Pons (tissue), 1 donor: ENCODE data around the gene MPP3.
A peak's percentile ranks its signal among the peaks of the same experiment; 100 is the strongest.
"Not testable (repeated sequence)": the region's sequence is repeated elsewhere in the genome, so short reads cannot be mapped to it uniquely, and the experiment has no call there.

Source experiments
- DNase-seq: peaks from one replicate; pipeline ENCODE4 v3.0.0-alpha.2; 2016; ENCODE audit warnings: low spot score

The MPP3 gene

GRCh38 chr17:43808076-43808475 is 24.9 kb downstream of the MPP3 start:
- DNase-seq = no peak

- no peak for DNase-seq
These were observed 27.8 kb downstream of the MPP3 start for GRCh38 chr17:43805117-43805516.

GRCh38 chr17:43803758-43804157 is 29.2 kb downstream of the MPP3 start:
- no peak for DNase-seq

GRCh38 chr17:43801844-43802243 is 31.1 kb downstream of the MPP3 start:
- no peak for DNase-seq

- DNase-seq = peak; percentile 83
These were observed 32.2 kb downstream of the MPP3 start for GRCh38 chr17:43800736-43801135.

- no peak for DNase-seq
These were observed 33.9 kb downstream of the MPP3 start for GRCh38 chr17:43799047-43799446.

- not testable (repeated sequence) for DNase-seq
These were observed 34.9 kb downstream of the MPP3 start for GRCh38 chr17:43798024-43798423.

GRCh38 chr17:43792668-43793067 is 40.3 kb downstream of the MPP3 start:
- not testable (repeated sequence) for DNase-seq

- DNase-seq = peak; percentile 75
These were observed 41.4 kb downstream of the MPP3 start for GRCh38 chr17:43791589-43791988.

GRCh38 chr17:43790311-43790940 is 42.5 kb downstream of the MPP3 start:
- no peak for DNase-seq

- DNase-seq = no peak
These were observed 43.5 kb downstream of the MPP3 start for GRCh38 chr17:43789482-43789881.

GRCh38 chr17:43788540-43788939 is 44.4 kb downstream of the MPP3 start:
- no peak for DNase-seq

GRCh38 chr17:43787728-43788127 is 45.2 kb downstream of the MPP3 start:
- no peak for DNase-seq

GRCh38 chr17:43784628-43785101 is 48.3 kb downstream of the MPP3 start:
- DNase-seq = peak; percentile 77

- no peak for DNase-seq
These were observed 48.9 kb downstream of the MPP3 start for GRCh38 chr17:43784068-43784467.

- DNase-seq = no peak
These were observed 49.8 kb downstream of the MPP3 start for GRCh38 chr17:43782913-43783680.

GRCh38 chr17:43780135-43780534 is 52.8 kb downstream of the MPP3 start, which contains the start of gene CFAP97D1:
Gene CFAP97D1, plus strand, starts transcription at chr17:43780435. Its CDS starts 28 bp downstream, at chr17:43780463.
- DNase-seq = no peak

GRCh38 chr17:43779145-43780125 is 53.5 kb downstream of the MPP3 start:
- DNase-seq = peak; percentile 43

GRCh38 chr17:43778337-43779144 is 54.4 kb downstream of the MPP3 start, which contains the start of gene DUSP3:
Gene DUSP3, minus strand, starts transcription at chr17:43778977. Its CDS starts 53 bp downstream, at chr17:43778924.
- peak; percentile 83 for DNase-seq

- no peak for DNase-seq
These were observed 58.4 kb downstream of the MPP3 start for GRCh38 chr17:43774304-43775250.
